Measurements from ENCODE around the gene SLC9A6. TPM values are rescaled to one million over a fixed set of nuclear protein-coding genes. Genes with fewer than 3 reads are reported as not detected.
A peak's percentile ranks its signal among the peaks of the same experiment; 100 is the strongest.

The SLC9A6 gene
- total RNA-seq, 4 donors from 2014 or later, result 15.2 to 21.7 (median 18.5) TPM

- TF ChIP-seq CTCF (IDR thresholded peaks at IDR 0.05) (no peak), POLR2A (IDR thresholded peaks at IDR 0.05) (no peak)
- H3K9me3 ChIP-seq, result no peaks in the 10 kb centered on the region
- H3K27me3 ChIP-seq, result no peaks in the 10 kb centered on the region
- H3K4me3 ChIP-seq (replicated peaks in 1 of 3), result no peak overlapping the region
- intact Hi-C loops (cut with DNase I), result no loop called here
- peaks cover 5 to 11% of the 10 kb centered on the region in 2 donors for H3K4me1 ChIP-seq
- peak overlapping the region in 2 of 3 donors; percentile 61 to 77 for H3K27ac ChIP-seq
- DNase-seq, result no peak
- no peaks in the 10 kb centered on the region for H3K36me3 ChIP-seq
These were observed 54.2 kb downstream of the SLC9A6 start for GRCh38 chrX:136039485-136039884.

GRCh38 chrX:136039968-136040367 is 54.7 kb downstream of the SLC9A6 start:
- H3K36me3 ChIP-seq, result no peaks in the 10 kb centered on the region
- no peak overlapping the region for H3K4me3 ChIP-seq (replicated peaks in 1 of 3)
- peaks cover 5 to 6% of the 10 kb centered on the region in 2 donors for H3K4me1 ChIP-seq
- 82 to 96% methylated on average over 7 of the region's 7 CpGs for WGBS, 2 donors
- TF ChIP-seq CTCF (IDR thresholded peaks at IDR 0.05), result no peak
- TF ChIP-seq POLR2A (IDR thresholded peaks at IDR 0.05), result no peak
- H3K9me3 ChIP-seq, result no peaks in the 10 kb centered on the region
- no peak for DNase-seq
- intact Hi-C loops (cut with DNase I), result no loop called here
- H3K27me3 ChIP-seq, result no peaks in the 10 kb centered on the region
- peak overlapping the region in 2 of 3 donors; percentile 61 to 77 for H3K27ac ChIP-seq

- H3K9me3 ChIP-seq, result no peaks in the 10 kb centered on the region
- TF ChIP-seq POLR2A (IDR thresholded peaks at IDR 0.05) (peak in 1 of 2 donors; percentile 56), CTCF (IDR thresholded peaks at IDR 0.05) (no peak)
- peak overlapping the region; percentile 71 to 77 (median 77) for H3K27ac ChIP-seq
- peaks cover 5 to 6% of the 10 kb centered on the region in 2 donors for H3K4me1 ChIP-seq
- H3K4me3 ChIP-seq (replicated peaks in 1 of 3), result no peak overlapping the region
- 25 to 31% methylated on average over 2 to 7 of the region's 7 CpGs for WGBS, 2 donors
- H3K27me3 ChIP-seq, result no peaks in the 10 kb centered on the region
- intact Hi-C loops (cut with DNase I), result no loop called here
- H3K36me3 ChIP-seq, result no peaks in the 10 kb centered on the region
- DNase-seq, result peak; percentile 68 to 72
These were observed 56.1 kb downstream of the SLC9A6 start for GRCh38 chrX:136041254-136041812.

- no peaks in the 10 kb centered on the region for H3K9me3 ChIP-seq
- H3K4me1 ChIP-seq, result peaks cover 15 to 24% of the 10 kb centered on the region in 2 donors
- peak overlapping the region in 2 of 3 donors; percentile 59 to 76 for H3K27ac ChIP-seq
- H3K36me3 ChIP-seq, result no peaks in the 10 kb centered on the region
- 65 to 72% methylated on average over 5 of the region's 5 CpGs for WGBS, 2 donors
- DNase-seq, result no peak
- H3K27me3 ChIP-seq, result no peaks in the 10 kb centered on the region
- TF ChIP-seq POLR2A (IDR thresholded peaks at IDR 0.05) (no peak), CTCF (IDR thresholded peaks at IDR 0.05) (no peak)
- intact Hi-C loops (cut with DNase I), result no loop called here
- H3K4me3 ChIP-seq (replicated peaks in 1 of 3), result no peak overlapping the region
These were observed 59.8 kb downstream of the SLC9A6 start for GRCh38 chrX:136045008-136045407.

- intact Hi-C loops (cut with DNase I), result no loop called here
- peak overlapping the region; percentile 59 to 77 (median 76) for H3K27ac ChIP-seq
- no peaks in the 10 kb centered on the region for H3K36me3 ChIP-seq
- H3K9me3 ChIP-seq, result no peaks in the 10 kb centered on the region
- DNase-seq, result no peak
- H3K27me3 ChIP-seq, result no peaks in the 10 kb centered on the region
- peaks cover 15 to 18% of the 10 kb centered on the region in 2 donors for H3K4me1 ChIP-seq
- H3K4me3 ChIP-seq (replicated peaks in 1 of 3), result no peak overlapping the region
- 31 to 38% methylated on average over 13 of the region's 13 CpGs for WGBS, 2 donors
- peak in 1 of 2 donors; percentile 49 for TF ChIP-seq POLR2A (IDR thresholded peaks at IDR 0.05)
- TF ChIP-seq CTCF (IDR thresholded peaks at IDR 0.05), result no peak
These were observed 61.2 kb downstream of the SLC9A6 start for GRCh38 chrX:136046295-136047015.
